Stimulated activated CD8-positive, alpha-beta memory T cell treated with anti-CD3 and anti-CD28 coated beads, Interleukin-4, amount 100 ng/mL, for 4 hours (primary cell): ENCODE data around the gene MATK.
"Not testable (repeated sequence)": the region's sequence is repeated elsewhere in the genome, so short reads cannot be mapped to it uniquely, and the experiment has no call there.

Experiments used
- DNase-seq, 2 donors: peaks; one replicate each; pipeline ENCODE4 v3.0.0-alpha.2; 2020; ENCODE audit warnings: low read depth in 2 of 2, low spot score in 1 of 2

Gene MATK

GRCh38 chr19:3816566-3817218 lies 30.5 kb upstream of the MATK start:
- no peak for DNase-seq

DNA sequence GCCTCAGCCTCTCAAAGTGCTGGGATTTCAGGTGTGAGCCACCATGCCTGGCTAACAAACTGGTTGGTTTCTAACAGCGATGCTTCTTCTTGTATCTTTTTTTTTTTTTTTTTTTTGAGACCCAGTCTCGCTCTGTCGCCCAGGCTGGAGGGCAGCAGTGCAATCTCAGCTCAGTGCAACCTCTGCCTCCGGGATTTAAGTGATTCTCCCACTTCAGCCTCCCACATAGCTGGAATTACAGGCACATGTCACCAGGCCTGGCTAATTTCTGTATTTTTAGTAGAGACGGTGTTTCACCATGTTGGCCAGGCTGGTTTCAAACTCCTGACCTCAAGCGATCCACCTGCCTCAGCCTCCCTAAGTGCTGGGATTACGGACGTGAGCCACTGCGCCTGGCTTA lies 30.0 kb upstream of the MATK start:
- not testable (repeated sequence) for DNase-seq

DNA sequence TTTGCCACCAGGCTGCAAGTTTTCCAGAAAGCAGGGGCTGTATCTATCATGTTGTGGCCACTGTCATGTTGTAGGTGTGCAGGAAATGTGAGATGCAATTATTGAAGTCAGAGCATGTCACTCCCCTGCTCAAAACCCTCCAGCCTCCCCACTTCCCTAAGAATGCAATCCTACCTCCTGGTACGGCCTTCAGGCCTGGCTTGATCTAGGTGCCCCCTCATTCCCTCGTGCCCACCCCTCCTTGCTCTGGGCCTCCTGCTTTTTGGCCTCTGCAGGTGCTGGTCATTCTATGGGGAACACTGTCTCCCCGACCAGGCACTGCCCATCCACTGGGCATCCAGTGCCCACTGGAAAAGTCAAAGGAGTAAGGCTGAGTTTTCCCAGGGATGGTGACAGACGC lies 28.5 kb upstream of the MATK start:
- DNase-seq: no peak

GRCh38 chr19:3813473-3814392 lies 27.6 kb upstream of the MATK start:
- no peak for DNase-seq

DNA sequence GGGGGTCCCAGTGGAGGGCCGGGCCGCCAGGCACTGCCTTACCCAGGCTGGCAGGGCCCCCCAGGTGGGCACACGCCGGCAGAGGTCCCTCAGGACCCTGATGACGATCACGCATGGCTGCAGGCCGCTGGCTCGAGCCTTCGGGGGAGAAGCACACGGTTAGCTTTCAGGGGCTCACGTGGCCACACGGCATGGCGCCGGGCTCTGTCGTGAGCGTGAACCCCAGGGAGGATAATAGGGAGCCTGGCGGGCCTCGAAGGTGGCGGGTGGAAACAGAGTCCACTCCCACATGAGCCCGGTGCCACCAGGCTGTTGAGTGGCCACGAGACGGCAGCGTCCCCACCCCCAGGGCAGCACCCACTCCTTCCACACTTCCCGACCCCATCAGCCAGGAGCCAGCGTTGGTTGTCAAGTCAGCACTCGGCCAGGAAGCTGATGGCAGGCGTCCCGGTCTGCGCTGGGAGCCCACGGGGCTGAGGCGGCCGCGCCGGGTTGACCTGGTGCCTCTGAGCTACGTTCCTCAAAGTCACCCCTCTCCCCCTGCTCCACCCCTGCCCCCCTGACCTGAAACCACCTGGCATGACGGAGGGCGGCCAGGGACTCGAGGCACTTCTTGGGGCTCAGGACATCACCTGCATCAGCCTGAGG lies 24.7 kb upstream of the MATK start:
- DNase-seq: no peak

DNA sequence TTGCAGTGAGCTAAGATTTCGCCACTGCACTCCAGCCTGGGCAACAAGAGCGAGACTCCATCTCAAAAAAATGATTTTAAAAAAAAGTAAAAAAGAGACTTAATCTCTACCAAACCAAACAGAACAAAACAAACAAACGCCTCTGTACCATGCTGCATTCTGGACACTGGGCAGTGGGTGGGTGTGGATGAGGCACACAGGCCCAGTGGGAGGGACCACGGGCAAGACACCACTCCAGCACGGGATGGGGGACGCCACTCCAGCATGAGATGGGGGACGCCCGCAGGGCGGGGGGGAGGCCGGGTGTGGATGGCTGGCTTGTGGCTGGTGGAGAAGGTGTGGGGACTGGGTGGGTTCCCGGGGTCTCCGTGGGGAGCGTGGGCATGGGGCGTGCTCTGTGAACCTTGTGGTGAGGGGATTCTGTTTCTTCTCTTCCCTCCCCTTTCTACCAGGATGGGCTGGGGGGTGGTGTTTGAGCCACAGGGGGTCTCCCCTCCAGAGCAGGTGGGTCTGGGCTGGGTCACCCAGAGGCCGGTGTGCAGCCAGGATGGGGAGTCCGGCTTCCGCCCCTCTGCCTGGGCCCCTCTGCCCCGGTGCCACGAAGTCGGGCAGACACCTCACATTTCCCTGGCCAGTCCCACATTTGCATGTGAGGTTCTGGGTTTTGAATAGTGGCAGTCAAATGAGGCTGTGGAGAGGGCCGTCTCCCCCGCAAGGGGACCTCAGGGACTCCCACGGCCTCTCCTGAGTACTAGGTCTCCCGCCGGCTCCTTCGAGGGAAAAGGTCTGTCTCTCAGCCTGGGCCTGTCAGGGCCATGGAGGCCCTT lies 23.9 kb upstream of the MATK start:
- no peak for DNase-seq

GRCh38 chr19:3808420-3809143 lies 22.4 kb upstream of the MATK start:
- no peak for DNase-seq

- no peak for DNase-seq
Observed at GRCh38 chr19:3807574-3808354, 21.6 kb upstream of the MATK start.

GRCh38 chr19:3807131-3807480 lies 20.9 kb upstream of the MATK start:
- DNase-seq: no peak

- no peak for DNase-seq
Observed at GRCh38 chr19:3805859-3806258, 19.7 kb upstream of the MATK start.

GRCh38 chr19:3804429-3804828 lies 18.2 kb upstream of the MATK start:
- no peak for DNase-seq

DNA sequence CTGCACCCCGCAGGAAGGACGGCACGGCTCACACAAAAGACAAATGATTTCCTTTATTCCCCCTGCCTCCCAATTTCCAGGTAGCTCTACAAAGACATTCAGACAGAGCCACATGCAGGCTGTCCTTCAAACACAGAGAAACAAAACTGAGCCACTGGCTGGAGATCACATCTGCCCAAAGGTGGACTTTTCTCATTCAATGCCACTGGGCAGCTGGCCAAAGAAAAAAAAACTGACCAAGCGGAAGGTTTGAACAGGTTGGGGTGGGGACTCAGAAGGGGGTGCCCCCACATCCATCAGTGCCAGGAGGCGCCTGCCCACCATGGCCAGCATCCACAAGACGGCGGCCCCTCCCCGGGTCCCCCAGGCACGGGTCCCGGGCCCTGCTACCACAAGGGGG lies 17.8 kb upstream of the MATK start:
- DNase-seq: no peak

DNA sequence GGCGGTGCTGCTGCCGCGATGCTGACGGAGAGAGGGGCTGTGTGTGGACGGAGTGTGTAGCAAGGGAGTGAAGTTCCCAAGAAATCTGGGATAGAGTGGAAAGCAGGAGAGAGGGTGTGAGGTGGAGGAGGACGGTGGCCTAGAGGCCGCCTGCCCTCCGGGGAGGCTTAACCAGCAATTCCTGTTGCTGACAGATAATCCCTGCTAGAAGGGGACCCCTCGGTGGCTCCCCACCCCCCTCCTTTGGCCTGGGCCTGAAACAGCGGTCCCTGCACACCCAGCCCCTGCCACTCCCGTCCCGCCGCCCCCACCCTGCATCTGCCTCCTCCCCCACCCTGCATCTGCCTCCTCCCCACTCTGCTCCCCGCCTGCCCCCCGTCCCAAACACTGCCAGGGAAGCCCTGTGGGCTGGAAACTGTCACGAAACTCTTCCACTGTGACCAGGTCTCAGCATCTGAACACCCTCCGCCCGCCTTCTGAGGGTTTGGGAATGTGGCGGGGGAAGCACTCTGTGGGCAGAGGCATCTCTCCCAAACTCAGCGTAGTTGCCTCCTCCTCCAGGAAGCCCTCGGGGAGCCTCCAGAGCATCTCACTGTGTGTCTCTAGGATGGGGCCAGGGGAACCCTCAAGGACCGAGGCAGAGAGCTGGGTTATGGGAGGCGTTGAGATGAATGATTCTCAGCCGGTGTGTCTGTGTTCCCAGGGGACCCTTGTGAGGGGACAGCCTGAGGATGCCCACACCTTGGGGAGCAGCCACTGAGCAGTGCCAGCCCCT lies 17.1 kb upstream of the MATK start:
- no peak for DNase-seq

DNA sequence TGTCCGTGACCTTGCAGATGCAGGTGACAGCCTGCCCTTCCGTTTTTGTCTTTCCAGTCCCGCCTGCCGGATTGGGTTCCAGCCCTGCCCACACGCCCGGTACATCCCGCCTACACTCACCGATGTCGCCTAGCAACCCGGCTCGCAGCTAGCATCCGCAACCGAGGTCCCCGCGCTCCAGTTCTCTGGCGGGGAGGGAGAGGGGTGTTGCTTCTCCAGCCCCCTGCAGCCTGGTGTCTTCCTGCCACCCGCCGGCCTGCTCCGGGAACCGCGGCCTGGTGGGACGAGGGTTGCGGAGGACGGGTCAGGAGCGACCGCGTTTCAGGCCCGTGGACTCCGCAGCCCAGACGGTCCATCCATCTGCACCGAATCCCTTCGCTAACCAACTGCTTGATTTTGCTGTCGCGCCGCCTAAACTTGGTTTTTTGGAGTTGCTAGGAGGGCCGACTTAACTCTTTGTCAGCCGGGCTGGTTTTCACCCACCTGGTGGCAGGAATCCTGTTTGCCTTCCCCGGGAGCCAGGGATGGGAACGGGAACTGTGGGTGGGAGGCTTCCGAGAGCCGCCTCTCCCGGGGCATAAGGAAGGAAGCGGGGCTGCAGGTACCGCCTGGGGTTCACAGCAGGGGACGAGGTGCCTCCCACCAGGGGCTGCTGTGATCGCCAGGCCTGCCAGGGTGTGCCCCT lies 15.4 kb upstream of the MATK start:
- peak in 1 of 2 donors; percentile 43 for DNase-seq

DNA sequence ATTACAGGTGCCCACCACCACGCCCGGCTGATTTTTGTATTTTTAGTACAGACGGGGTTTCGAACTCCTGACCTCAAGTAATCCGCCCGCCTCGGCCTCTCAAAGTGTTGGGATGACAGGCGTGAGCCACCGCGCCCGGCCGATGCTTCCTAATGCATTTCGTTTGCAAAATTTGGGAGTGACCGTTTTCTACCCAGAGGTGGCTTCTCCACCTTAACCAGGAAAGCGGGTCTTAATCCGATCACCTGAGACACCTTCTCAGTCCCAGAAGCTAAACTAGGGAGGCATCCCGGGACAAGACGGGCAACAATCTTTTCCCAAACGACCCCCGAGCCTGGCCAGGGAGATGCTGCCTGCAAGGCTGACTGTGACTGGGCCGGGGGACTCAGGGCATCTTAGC lies 14.8 kb upstream of the MATK start:
- DNase-seq: no peak

DNA sequence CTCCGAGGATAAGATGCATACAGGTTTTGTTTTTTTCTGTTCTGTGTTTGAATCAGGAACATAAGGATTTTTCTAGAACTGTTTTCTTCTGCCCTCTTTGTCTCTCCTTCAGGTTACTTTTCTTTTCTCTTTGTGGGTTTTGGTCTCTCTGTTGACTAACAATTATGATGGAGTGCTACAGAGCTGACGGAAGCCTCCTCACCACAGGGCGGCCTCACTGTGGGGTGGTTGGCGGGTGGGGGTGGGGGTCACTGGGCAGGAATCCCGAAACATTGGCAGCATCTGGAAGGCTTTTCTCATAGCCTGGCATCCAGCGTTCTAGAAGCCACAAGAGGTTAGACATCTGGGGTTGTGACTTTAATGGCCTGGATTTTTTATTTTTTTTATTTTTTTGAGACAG lies 12.0 kb upstream of the MATK start:
- peak in 1 of 2 donors; percentile 35 for DNase-seq

- no peak for DNase-seq
Observed at GRCh38 chr19:3796358-3796757, 10.2 kb upstream of the MATK start.

DNA sequence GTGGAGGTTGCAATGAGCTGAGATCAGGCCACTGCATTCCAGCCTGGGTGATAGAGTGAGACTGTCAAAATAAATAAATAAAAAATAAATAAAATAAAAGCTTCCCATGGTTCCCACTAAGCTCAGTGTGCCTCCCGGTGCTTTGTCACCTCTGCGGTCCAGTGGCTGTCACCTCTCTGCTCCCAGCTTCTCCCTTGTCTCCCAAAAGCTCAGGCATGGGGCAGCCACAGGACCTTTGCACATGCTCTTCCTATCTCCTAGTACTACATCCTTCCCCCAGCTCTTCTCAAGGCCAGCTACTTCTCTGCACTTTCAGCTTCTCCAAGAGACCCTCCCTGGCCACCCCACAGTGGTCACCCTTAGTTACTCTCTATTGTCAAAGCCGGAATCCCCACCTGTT lies 7.6 kb upstream of the MATK start:
- DNase-seq: no peak

- no peak for DNase-seq
Observed at GRCh38 chr19:3792114-3792513, 5.9 kb upstream of the MATK start.
